ENCODE data around the gene NT5DC2.

NT5DC2 gene

DNA sequence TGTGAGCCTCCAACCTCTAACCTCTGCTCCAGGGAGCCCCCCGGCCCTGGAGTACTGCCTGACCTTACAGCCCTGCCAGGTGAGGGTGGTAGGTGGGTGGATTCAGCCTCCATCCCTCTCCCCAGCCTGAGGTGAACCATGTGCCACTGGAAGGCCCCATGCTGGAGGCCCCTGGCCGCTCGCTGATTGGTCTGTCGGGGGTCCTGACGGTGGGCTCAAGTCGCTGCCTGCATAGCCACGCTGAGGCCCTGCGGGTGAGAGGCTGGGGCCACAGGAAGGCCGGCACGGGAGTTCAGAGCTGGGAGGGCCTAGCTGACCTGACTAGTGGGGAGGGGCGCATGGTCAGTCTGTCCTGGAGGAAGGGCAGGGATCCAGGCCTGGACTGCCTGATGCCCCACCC, 19.1 kb downstream of the NT5DC2 start:
- peaks cover 0 to 1% of the 10 kb centered on the region in 2 donors for H3K9me3 Mint-ChIP-seq
- H3K4me1 Mint-ChIP-seq, result no peaks in the 10 kb centered on the region
- no peak overlapping the region for H3K27ac Mint-ChIP-seq
- H3K27me3 Mint-ChIP-seq, result no peaks in the 10 kb centered on the region
- H3K36me3 Mint-ChIP-seq, result no peaks in the 10 kb centered on the region
- ATAC-seq (replicated peaks), result no peak
- DNase-seq, result no peak
- H3K4me3 Mint-ChIP-seq, result no peak overlapping the region

- no peaks in the 10 kb centered on the region for H3K27me3 Mint-ChIP-seq
- H3K4me1 Mint-ChIP-seq, result no peaks in the 10 kb centered on the region
- peak overlapping the region; percentile 42 for H3K27ac Mint-ChIP-seq
- no peaks in the 10 kb centered on the region for H3K36me3 Mint-ChIP-seq
- DNase-seq (no peak), ATAC-seq (replicated peaks) (no peak)
- H3K4me3 Mint-ChIP-seq, result no peak overlapping the region
- H3K9me3 Mint-ChIP-seq, result no peaks in the 10 kb centered on the region
Measured at GRCh38 chr3:52513281-52513680, 20.4 kb downstream of the NT5DC2 start.

DNA sequence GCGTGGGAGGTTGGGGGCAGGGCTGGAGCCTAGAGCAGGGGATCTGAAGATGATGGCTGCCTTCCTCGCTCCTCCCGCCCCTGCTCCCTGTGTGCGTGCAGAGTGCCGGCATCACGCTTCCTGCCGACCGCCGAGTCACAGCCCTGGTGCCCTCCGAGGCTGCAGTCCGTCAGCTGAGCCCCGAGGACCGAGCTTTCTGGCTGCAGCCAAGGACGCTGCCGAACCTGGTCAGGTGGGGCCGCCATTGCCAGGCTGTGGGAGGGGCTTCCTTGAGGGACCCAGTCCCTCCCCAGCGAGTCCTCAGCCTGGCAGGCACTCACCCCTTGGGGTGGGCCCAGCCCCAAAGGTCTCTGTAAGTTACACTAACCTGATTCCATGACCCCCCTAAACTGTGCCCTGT, 20.9 kb downstream of the NT5DC2 start:
- Mint-ChIP-seq H3K9me3 (no peaks in the 10 kb centered on the region), H3K36me3 (no peaks in the 10 kb centered on the region), H3K27me3 (no peaks in the 10 kb centered on the region), H3K4me1 (no peaks in the 10 kb centered on the region), H3K4me3 (no peak overlapping the region), H3K27ac (peak overlapping the region; percentile 42)
- ATAC-seq (replicated peaks) (no peak), DNase-seq (no peak)

- no peak for ATAC-seq (replicated peaks)
Measured at GRCh38 chr3:52512105-52512504, 21.6 kb downstream of the NT5DC2 start.

GRCh38 chr3:52511509-52511908, 22.1 kb downstream of the NT5DC2 start:
- no peaks in the 10 kb centered on the region for H3K36me3 Mint-ChIP-seq
- DNase-seq, result no peak
- no peaks in the 10 kb centered on the region for H3K9me3 Mint-ChIP-seq
- H3K27me3 Mint-ChIP-seq, result no peaks in the 10 kb centered on the region
- H3K4me3 Mint-ChIP-seq, result no peak overlapping the region
- ATAC-seq (replicated peaks), result no peak
- no peak overlapping the region for H3K27ac Mint-ChIP-seq
- no peaks in the 10 kb centered on the region for H3K4me1 Mint-ChIP-seq

More at GRCh38 chr3:52512105-52512504, 21.6 kb downstream of the NT5DC2 start:
- H3K4me3 Mint-ChIP-seq, result no peak overlapping the region
- H3K36me3 Mint-ChIP-seq, result no peaks in the 10 kb centered on the region
- no peaks in the 10 kb centered on the region for H3K4me1 Mint-ChIP-seq
- no peak for DNase-seq
- no peak overlapping the region for H3K27ac Mint-ChIP-seq
- H3K27me3 Mint-ChIP-seq, result no peaks in the 10 kb centered on the region
- no peaks in the 10 kb centered on the region for H3K9me3 Mint-ChIP-seq

GRCh38 chr3:52509753-52510328, 23.8 kb downstream of the NT5DC2 start:
- H3K36me3 Mint-ChIP-seq, result no peaks in the 10 kb centered on the region
- no peaks in the 10 kb centered on the region for H3K4me1 Mint-ChIP-seq
- H3K9me3 Mint-ChIP-seq, result no peaks in the 10 kb centered on the region
- no peak overlapping the region for H3K27ac Mint-ChIP-seq
- no peaks in the 10 kb centered on the region for H3K27me3 Mint-ChIP-seq
- no peak for DNase-seq
- no peak overlapping the region for H3K4me3 Mint-ChIP-seq
- no peak for ATAC-seq (replicated peaks)

- H3K27me3 Mint-ChIP-seq, result no peaks in the 10 kb centered on the region
- no peak for DNase-seq
- H3K27ac Mint-ChIP-seq, result no peak overlapping the region
- H3K36me3 Mint-ChIP-seq, result no peaks in the 10 kb centered on the region
- no peak for ATAC-seq (replicated peaks)
- H3K4me3 Mint-ChIP-seq, result no peak overlapping the region
- H3K4me1 Mint-ChIP-seq, result no peaks in the 10 kb centered on the region
- H3K9me3 Mint-ChIP-seq, result no peaks in the 10 kb centered on the region
Measured at GRCh38 chr3:52507359-52507758, 26.3 kb downstream of the NT5DC2 start.

- H3K36me3 Mint-ChIP-seq, result no peaks in the 10 kb centered on the region
- DNase-seq (no peak), ATAC-seq (replicated peaks) (no peak)
- no peak overlapping the region for H3K4me3 Mint-ChIP-seq
- no peaks in the 10 kb centered on the region for H3K27me3 Mint-ChIP-seq
- no peaks in the 10 kb centered on the region for H3K4me1 Mint-ChIP-seq
- H3K9me3 Mint-ChIP-seq, result no peaks in the 10 kb centered on the region
- H3K27ac Mint-ChIP-seq, result no peak overlapping the region
Measured at GRCh38 chr3:52506266-52506966, 27.2 kb downstream of the NT5DC2 start.

DNA sequence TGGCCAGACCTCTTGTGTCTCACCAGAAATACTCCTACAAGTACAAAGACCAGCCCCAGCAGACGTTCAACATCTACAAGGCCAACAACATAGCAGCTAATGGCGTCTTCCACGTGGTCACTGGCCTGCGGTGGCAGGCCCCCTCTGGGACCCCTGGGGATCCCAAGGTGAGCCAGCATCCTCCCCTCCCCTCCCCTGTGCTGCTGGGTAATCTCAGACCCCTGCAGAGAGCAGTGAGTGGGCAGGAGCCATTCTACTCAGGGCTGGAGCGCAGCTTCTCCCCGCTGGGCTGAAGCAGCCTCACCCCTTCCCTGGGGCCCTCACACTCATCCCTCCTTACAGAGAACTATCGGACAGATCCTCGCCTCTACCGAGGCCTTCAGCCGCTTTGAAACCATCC, 28.7 kb downstream of the NT5DC2 start:
- ATAC-seq (replicated peaks), result no peak
- H3K27ac Mint-ChIP-seq, result no peak overlapping the region

GRCh38 chr3:52503788-52504424, 29.8 kb downstream of the NT5DC2 start:
- no peak for DNase-seq
- no peak overlapping the region for H3K4me3 Mint-ChIP-seq
- no peak overlapping the region for H3K27ac Mint-ChIP-seq
- H3K4me1 Mint-ChIP-seq, result peaks cover 5 to 13% of the 10 kb centered on the region in 2 donors
- H3K36me3 Mint-ChIP-seq, result no peaks in the 10 kb centered on the region
- peaks cover 0 to 1% of the 10 kb centered on the region in 2 donors for H3K27me3 Mint-ChIP-seq
- no peaks in the 10 kb centered on the region for H3K9me3 Mint-ChIP-seq
- no peak for ATAC-seq (replicated peaks)

More for the DNA sequence above, 28.7 kb downstream of the NT5DC2 start:
- Mint-ChIP-seq H3K36me3 (no peaks in the 10 kb centered on the region), H3K4me3 (no peak overlapping the region), H3K4me1 (peaks cover 0 to 6% of the 10 kb centered on the region in 2 donors), H3K27me3 (no peaks in the 10 kb centered on the region), H3K9me3 (no peaks in the 10 kb centered on the region)
- no peak for DNase-seq

DNA sequence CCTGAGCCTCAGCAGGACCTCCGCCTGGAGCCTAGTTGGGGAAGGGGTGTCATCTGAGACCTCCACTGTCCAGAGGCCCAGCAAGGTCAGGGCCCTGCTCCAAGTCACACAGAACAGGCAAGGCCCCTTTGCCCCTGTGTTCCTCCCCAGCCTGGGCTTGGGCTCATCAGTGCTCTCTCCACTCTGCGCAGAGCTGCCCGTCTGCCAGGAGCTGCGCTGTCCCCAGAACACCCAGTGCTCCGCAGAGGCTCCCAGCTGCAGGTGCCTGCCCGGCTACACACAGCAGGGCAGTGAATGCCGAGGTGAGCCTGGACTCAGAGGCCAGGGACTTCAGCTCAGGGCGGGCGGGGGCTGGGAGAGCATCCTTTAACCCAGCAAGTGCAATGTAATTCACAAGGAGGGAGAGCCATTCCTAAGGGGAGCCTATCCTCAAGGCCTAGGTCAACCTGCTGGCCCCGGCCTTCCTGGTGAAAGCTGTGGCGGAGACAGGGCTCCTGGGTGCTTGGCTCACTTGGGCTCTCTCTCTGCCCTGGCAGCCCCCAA, 30.8 kb downstream of the NT5DC2 start:
- peaks cover 12 to 24% of the 10 kb centered on the region in 2 donors for H3K4me1 Mint-ChIP-seq
- H3K4me3 Mint-ChIP-seq, result no peak overlapping the region
- no peak overlapping the region for H3K27ac Mint-ChIP-seq
- no peaks in the 10 kb centered on the region for H3K36me3 Mint-ChIP-seq
- H3K27me3 Mint-ChIP-seq, result peaks cover 0 to 6% of the 10 kb centered on the region in 2 donors
- ATAC-seq (replicated peaks), result no peak
- DNase-seq, result no peak
- H3K9me3 Mint-ChIP-seq, result no peaks in the 10 kb centered on the region

DNA sequence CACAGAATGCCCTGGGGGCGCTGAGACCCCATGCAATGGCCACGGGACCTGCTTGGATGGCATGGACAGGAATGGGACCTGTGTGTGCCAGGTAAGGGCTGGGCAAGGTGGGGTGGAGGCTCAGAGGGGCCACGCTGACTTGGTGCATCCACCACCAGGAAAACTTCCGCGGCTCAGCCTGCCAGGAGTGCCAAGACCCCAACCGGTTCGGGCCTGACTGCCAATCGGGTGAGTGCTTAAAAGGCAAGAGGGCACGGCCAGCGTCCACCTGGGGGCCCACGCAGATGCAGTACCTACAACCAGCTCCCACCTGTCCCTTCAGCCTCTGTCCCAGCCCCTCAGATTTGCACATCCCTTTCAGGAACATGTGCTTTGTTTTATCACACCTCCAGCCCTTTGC, 31.7 kb downstream of the NT5DC2 start:
- Mint-ChIP-seq H3K9me3 (no peaks in the 10 kb centered on the region), H3K4me3 (no peak overlapping the region), H3K4me1 (peaks cover 15 to 28% of the 10 kb centered on the region in 2 donors), H3K27me3 (peaks cover 0 to 9% of the 10 kb centered on the region in 2 donors), H3K27ac (no peak overlapping the region), H3K36me3 (no peaks in the 10 kb centered on the region)
- ATAC-seq (replicated peaks) (no peak), DNase-seq (no peak)

GRCh38 chr3:52501046-52501445, 32.6 kb downstream of the NT5DC2 start:
- Mint-ChIP-seq H3K9me3 (no peaks in the 10 kb centered on the region), H3K36me3 (no peaks in the 10 kb centered on the region), H3K27ac (no peak overlapping the region), H3K4me3 (no peak overlapping the region), H3K4me1 (peaks cover 15 to 28% of the 10 kb centered on the region in 2 donors), H3K27me3 (peaks cover 3 to 16% of the 10 kb centered on the region in 2 donors)
- ATAC-seq (replicated peaks) (no peak), DNase-seq (no peak)

DNA sequence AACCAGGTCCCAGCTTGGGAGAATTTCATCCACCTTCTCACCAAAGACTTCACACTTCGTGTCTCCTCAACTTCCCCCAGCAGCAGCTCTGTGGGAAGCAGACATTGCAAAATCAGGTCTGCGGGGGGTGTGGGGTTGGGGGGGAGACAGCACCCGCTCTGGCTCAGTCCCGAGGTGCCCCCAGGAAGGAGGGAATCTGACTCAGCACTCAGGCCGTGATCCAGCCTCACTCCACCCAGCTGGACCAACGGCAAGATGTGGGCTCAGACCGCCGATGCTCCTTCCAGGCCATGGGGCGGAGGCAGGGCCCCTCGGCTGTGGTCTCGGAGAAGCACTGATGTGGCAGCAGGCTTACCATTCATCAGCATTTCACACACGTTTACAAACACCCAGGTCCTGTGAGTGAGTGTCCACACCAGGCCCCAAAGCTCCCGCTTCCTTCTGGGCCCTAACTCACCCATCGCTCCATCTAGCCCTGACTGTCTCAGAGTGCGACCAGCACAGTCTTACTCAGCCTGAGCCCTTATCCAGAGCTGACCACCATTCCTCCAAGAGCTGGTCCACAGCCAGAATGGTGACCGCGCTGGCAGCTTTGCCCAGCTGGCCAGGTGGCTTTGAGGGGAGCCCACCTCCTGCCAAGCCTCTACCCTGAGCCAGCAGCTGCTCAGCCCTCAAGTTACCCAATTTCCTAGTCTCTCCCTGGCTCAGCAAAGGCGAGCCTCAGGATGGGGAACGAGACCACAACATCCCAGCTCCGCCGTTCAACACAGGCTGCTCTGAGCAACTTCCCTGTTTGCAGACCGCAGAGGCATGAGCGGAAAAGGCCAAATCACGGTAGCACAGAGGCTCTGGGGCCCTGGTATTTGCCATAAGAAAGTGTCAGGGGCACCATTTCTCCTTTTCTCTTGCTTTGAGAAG, 35.3 kb downstream of the NT5DC2 start:
- ATAC-seq (replicated peaks) (peak; percentile 90 to 91), DNase-seq (peak; percentile 53)
- H3K27ac Mint-ChIP-seq, result peak overlapping the region; percentile 11
- H3K4me3 Mint-ChIP-seq, result peak overlapping the region in 1 of 2 donors; percentile 32
- peaks cover 15 to 35% of the 10 kb centered on the region in 2 donors for H3K4me1 Mint-ChIP-seq
- peaks cover 9 to 25% of the 10 kb centered on the region in 2 donors for H3K27me3 Mint-ChIP-seq
- H3K36me3 Mint-ChIP-seq, result no peaks in the 10 kb centered on the region
- H3K9me3 Mint-ChIP-seq, result no peaks in the 10 kb centered on the region
